GM19455 (cell line): ENCODE data around the gene SAMM50.

Experiments used
- ATAC-seq: cut with Tn5 transposase; IDR thresholded peaks from one replicate; pipeline ENCODE4 v1.9.1; 2021; ENCODE audit not compliant: unreplicated experiment

The SAMM50 gene

DNA sequence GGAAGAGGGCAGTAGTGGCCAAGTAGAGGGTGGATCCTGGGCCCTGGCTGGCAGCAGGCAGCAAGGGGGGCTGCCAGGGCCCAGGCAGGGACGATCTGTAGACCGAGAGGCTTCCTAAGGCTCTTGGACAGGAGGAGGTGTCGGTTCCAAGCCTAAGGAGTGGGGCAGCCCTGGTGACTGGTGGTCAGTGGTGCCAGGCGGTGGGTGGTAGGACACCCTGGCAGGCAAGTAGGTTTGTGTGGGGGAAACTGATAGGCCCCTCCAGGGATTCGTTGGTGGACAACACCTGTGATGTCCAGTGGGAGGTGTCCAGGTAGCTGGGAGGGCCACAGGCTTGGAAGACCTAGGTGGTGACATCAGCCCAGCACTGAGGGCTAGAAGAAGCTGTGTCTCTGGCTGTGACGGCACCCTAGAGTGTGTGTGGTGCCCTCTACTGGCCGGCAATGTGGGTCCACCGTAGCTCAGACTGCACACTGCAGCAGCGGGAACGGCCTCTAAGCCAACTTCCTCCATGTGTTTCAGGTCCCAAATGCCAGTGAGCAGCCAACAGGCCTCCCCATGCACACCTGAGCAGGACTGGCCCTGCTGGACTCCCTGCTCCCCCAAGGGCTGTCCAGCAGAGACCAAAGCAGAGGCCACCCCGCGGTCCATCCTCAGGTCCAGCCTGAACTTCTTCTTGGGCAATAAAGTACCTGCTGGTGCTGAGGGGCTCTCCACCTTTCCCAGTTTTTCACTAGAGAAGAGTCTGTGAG is 9.4 kb upstream of the SAMM50 start:
- no peak for ATAC-seq

DNA sequence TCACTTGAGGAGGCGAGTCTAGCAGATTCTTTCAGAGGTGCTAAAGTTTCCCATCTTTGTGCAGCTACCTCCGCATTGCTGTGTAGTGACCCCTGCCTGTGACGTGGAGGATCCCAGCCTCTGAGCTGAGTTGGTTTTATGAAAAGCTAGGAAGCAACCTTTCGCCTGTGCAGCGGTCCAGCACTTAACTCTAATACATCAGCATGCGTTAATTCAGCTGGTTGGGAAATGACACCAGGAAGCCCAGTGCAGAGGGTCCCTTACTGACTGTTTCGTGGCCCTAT is 8.9 kb upstream of the SAMM50 start:
- ATAC-seq, result no peak

DNA sequence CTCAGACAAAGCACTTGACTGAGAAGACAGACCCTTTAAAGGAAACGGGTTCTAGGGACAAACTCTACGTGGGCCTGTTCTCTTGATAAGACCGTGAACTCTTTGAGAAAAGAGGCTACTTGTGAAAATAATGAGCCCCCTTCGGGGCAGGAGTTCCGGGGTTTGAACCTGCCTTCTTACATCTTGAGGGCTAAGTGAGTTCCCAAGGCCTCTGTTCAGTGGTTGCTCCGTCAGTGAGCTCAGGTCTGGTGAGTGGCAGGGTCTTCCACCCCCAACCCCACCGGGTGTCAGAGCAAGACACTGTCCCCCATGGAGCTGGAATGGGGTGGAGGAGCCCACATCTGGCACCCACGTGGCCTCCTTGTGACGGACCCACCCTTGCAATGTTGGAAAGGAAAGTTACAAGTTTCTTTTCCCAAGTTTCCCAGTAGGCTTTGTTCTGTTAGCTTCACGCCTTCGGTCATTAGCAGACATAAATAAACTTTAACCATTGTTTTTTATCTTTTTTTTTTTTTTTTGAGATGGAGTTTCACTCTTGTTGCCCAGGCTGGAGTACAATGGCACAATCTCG is 6.3 kb upstream of the SAMM50 start:
- ATAC-seq, result no peak

DNA sequence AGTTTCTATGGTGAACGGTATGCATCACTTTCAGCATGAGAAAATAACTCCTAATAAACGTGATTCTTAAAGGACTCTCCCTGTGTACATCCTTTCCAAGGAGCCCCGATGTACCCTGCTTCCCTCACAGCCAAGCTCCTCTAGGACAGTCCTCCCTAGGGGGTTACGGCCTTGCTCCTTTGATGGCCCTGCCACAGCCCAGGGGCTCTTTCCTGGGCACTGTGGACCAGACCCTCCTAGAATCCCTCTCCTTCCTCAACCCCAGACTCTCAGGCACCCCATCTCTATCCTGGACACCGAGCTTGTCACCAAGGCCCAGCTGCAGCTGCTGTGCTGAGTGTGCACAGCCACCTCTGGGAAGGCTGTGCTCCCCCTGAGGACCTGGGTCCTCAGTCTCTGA is 3.9 kb upstream of the SAMM50 start:
- no peak for ATAC-seq

DNA sequence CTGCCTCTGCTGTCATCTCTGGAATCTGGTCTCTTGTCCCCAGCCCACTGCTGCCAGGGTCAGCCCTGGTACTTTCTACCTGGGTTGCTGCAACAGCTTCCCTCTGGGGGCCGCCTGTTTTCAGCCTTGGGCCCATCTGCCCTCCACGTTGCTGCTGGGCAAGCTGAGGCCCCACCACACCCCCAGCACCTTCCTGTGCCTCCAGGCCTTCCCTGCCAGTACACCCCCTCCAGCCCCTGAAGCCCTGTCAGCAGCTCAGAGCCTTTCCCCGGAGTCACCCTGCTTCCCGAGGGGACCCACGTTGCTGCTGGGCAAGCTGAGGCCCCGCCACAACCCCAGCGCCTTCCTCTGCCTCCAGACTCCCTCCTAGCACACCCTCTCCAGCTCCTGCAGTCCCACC is 3.3 kb upstream of the SAMM50 start:
- ATAC-seq, result no peak

DNA sequence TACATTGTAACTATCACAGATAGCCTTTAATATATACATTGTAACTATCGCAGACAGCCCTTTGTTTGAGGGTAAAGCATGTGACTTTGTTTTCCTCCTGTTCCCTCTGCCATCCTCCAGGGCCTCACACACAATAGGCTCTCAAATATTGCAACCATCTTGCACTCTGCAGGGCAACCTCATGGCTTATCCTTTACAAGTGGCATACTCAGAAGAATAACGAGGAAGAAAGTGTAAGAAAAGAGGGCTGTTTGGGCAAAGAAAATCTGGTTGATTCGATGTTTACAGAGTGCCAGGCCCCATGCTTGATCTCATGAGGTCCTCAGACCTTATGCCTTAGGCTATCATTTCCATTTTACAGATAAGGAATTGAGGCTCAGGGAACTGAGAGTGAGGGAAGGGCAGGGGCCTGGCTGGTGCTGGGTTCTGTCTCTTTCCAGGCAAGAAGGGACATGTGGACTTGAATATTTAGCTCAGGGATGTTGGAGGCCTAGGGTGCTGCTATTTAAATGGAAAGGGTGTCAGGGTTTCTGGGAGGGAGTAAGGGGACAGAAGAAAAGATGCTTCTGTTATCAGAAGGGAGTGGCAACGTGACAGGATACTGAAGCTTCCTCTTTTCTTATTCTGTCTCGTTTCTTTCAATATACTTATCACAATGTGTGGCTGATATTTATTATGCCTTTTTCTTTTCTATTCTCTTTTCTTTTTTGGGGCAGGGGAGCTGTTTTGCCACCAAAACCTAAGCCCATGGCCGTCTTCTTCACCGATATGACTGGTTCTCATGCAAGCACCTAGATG is 1.1 kb upstream of the SAMM50 start:
- no peak for ATAC-seq

DNA sequence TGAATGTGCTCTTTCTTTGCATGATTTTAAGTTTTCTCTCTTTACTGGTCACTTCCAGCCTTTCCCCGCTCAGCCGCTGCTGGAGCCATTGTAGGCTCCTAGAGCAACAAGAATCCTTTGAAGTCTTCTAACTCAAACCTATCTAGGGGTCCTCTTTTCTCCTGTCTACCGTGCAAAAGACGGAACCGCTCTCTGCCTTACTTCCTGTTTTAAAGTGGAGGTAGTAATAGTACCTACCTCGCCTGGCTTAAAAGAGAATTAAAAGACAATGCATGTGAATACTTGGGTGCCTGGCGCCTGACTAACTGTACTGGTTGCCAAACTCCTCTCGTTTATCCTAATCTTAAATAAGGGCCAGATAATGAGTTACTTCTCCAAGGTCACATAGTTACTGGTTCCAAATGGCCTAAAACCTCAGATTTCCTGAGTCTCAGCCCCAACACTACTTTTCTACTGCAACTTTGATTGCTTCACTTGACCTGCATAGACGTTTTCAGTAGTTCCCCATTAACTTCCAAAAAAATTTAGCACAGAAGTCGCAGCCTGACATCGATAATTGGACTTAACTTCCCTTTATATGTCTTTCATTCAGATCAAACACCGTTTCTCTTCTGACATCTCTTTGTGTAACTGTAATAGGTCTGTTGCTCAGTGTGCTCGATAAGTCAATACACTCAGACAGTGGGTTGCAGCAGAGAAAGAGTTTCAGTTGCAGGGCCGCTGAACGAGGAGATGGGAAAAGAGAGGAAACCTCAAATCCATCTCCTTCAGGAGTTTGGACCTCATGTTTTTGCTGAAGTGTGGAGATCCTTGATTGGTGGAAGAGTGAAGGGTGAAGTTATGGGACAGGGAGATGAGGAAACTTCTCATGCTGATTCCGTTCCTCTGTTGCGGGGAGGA is 891 bp downstream of the SAMM50 start:
- no peak for ATAC-seq

DNA sequence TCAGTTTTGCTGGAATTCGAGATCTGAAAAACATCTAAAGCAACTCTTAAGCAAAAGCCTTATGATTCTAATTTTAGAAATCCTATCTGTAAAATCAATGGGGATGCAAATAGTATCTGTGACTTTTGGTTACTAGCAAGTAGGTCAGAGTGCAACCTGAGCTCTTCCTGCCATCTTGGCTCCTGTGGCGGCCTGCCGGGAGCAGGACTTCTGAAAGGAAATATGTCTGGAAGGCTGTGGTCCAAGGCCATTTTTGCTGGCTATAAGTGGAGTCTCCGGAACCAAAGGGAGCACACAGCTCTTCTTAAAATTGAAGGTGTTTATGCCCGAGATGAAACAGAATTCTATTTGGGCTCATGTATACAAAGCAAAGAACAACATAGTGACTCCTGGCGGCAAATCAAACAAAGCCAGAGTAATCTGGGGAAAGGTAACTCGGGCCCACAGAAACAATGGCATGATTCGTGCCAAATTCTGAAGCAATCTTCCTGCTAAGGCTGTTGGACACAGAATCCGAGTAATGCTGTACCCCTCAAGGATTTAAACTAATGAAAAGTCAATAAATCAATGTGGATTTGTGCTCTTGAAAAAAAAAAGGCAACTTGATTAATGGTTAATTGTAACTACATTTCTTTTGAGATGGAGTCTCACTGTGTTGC is 1.7 kb downstream of the SAMM50 start:
- ATAC-seq, result no peak

DNA sequence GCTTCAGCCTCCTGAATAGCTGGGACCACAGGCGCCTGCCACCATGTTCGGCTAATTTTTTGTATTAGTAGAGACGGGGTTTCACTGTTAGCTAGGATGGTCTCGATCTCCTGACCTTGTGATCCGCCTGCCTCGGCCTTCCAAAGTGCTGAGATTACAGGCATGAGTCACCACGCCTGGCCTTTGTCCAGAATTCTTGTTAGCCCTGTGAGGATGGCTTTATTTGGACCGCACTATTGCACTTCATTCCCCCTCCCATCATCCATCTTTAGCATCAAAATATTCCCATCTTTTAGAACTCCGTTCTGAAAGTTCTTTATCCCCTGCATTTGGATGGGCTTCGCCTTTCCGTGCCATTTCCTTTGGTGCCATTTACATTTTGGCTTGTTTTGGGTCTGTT is 2.6 kb downstream of the SAMM50 start:
- no peak for ATAC-seq

DNA sequence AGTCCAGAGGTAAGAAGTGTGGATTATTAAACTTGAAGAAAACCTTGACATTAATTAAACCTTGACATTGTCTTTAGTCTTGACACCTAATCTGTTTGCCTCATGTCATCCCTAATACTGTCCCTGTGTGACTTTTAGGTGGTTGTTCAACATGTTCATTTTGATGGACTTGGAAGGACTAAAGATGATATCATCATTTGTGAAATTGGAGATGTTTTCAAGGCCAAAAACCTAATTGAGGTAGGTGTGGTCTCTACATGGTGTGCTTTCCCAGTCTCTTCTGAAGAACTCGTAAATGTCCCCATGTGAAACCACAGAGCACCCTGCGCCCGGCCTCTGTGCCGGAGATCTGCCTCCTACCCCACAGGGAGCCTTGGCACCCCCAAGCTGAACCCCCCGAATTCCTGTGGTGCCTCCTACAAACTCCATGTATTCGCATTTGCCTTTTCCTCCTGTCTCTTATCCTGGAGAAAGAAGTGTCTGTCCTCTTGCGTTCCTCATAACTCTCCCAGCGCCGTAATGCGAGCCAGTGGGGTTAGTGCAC is 9.1 kb downstream of the SAMM50 start:
- no peak for ATAC-seq

DNA sequence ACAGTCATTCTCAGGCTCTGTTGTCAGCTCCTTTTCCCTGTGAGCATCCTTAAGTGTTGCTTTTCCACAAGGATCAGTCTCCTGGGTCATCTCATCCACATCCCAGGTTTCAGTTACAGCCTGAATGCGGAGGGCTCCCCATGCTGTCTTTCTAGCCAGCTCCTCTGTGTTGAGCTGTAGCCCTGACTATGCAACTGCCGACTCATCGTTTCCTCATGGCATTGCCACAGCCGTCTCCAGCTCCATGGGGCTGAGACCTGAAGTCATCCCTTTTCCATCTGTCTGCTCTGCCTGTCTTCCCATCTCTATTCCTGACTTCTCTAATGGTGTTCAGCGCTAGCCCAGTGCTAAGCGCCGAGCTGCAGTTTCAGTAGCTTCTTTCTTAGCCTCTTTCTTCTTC is 11.8 kb downstream of the SAMM50 start:
- no peak for ATAC-seq

DNA sequence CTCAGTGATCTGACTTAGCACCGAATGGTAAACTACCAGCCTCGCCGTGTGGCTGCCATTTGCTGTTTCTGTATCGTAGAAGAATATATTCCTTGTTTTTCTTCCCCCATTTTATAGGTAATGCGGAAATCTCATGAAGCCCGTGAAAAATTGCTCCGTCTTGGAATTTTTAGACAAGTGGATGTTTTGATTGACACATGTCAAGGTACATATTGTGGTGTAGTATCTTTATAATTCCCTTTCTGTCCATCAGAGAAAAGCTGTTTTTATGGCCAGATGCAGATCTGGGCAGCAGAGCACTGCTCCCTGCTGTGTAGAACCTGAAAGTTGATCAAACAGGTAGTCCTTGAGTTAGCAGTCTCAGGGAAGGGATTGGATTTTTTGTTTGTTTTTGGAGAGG is 13.4 kb downstream of the SAMM50 start:
- ATAC-seq, result no peak

DNA sequence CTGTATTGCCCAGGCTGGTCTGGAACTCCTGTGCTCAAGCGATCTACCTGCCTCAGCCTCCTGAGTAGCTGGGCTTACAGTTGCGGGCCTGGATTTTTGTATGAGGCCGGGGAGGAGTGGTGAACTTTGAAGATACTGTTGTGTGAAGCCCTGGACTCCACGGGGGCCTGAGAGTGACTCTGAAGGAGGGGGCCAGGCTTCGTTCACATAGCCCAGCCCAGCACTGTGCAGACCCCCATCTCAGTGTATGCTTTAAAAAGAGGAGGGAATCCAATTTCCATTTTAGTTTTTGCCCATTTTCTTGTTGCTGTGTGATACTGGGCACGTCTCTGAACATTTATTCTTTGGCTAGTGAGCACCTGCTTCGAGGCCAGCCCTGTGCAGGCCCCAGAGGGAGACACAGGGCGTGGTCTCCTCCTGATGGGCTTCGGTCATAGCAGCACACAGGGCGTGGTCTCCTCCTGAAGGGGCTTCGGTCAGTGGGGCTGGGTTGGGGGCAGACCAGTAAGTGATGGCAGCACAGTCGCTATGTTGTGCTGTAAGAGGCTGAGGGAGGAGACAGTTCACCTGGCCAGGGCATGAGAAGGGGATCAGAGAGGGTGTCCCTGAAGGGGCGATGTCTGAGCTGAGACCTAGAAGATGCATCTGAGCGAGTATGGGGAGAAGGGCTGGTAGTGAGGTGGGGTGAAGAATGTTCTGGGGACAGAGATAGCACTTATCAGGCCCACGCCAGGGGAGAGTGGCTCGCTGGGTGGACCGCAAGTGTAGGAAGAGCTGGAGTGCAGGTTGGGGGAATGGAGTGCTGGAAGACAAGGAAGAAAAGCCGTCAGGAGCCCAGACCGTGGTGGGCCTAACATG is 14.0 kb downstream of the SAMM50 start:
- ATAC-seq, result no peak

DNA sequence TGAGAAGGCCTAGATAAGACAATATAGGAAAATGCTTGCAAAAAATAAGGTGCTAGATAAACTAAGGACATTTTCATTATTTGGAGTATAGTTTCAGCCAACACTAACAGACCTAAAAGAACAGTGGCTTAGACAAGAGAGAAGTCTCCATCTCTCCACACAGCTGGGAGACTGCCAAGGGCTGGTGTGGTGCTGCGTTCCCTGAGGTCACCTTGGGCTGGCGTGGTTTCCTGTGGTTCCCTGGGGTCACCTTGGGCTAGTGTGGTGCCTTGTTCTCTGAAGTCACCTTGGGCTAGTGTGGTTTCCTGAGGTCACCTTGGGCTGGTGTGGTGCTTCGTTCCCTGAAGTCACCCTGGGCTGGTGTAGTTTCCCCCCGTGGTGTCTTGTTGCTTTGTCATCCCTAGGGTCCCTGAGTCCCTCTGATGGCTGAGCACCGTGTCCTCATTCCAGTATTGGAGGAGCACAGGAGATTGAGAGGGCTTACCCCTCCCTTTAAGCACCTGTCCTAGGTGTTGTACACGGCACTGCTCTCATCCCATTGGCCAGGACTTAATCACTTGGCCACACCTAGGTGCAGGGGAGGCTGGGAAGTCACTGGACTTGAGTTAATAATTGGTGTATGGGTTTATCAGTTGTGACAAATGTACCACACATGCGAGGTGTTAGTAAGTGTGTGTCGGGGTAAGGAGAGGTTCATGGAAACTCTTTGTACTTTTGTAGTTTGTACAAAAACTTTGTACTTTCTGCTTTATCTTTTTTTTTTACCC is 14.9 kb downstream of the SAMM50 start:
- no peak for ATAC-seq

DNA sequence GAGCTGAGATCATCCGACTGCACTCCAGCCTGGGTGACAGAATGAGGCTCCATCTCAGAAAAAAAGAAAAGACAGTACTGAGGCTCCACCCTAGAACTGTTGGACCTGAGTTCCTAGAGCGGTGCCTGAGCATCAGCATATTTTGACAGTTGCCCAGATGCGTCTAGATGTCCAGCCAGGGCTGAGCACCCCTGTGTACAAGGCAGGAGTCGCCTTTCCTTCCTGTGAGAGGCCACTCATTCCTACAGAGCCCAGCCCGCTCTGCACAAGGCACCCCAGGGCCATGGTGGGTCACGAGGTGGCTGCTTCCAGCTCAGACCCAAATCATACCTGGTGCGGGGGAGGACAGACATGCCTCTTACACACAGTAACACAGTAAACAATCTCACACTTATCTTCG is 15.9 kb downstream of the SAMM50 start:
- ATAC-seq, result no peak

DNA sequence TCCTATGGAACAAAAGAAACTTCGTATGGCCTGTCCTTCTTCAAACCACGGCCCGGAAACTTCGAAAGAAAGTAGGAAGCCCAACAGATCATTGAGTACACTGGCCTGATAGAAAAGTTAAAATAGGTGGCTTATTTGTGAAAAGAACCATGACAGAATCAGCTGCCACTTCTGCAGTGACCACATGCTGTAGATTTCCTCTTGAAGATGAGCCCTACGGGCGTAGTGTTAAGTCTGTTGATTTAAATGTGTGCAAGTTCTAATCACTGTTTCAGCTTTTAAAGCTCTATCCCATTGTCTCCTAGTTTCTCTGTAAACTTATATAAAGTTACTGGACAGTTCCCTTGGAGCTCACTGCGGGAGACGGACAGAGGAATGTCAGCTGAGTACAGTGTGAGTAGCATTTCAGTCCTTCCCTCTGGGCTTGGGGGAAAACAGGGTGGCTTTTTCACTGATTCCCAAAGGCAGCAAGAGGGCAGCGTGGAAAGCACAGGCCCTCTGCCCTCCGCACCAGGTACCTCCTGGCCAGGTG is 17.8 kb downstream of the SAMM50 start:
- ATAC-seq, result no peak

DNA sequence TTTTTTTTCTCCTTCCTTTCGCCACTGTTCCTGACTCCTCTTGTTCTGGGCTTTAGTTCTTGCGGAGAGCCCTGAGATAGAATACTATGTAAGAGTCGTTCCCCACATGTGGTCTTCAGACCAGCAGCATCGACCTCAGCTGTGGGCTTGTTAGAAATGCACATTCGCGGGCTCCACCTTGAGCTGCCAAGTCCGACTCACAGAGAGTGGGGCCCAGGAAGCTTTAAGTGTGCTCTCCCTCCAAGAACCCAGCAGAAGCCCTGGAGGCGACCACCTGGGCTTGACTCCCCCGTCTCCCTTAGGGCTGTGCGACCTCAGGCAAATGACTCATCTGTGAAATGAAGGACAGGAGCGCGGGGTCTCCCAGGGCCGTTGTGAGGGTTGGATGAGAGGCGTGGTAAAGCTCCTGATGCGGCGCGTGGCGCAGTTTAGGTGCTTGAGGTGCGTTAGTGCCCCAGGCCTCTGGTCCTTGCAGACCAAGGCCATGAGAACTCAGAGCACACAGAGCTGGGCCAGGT is 18.8 kb downstream of the SAMM50 start:
- no peak for ATAC-seq

DNA sequence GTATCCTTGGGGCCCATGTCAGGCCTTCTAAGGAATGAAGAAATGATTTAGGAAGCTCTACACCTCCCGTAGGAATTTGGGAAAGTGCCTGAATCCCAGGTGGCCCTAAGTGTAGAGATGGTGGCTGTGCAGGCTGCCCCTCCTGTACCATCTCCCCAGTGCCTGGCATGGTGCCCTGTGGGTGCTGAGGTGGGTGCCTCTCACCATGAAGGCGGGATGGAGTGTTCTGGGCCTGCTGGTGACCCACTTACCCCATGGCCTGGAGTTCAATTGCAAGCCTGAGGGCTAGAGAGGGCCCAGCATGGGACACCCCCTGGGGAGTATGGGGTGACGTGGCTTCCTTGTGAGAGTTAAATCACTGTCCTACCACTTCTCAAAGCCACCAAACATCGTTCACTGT is 19.8 kb downstream of the SAMM50 start:
- ATAC-seq, result no peak
